ENCODE data around the gene NXPH4.

NXPH4 gene

GRCh38 chr12:57247041-57247440 lies 30.4 kb downstream of the NXPH4 start:
- no peak for DNase-seq

- DNase-seq = no peak
These were observed 32.5 kb downstream of the NXPH4 start for GRCh38 chr12:57248934-57249742.

GRCh38 chr12:57250541-57250940 lies 33.9 kb downstream of the NXPH4 start:
- no peak for DNase-seq

- DNase-seq = no peak
These were observed 34.4 kb downstream of the NXPH4 start, which contains the start of gene STAC3 for GRCh38 chr12:57250956-57251355. STAC3 (minus strand) TSS chr12:57251187; CDS start chr12:57249636, 1,551 bp downstream.

- no peak for DNase-seq
These were observed 38.1 kb downstream of the NXPH4 start for GRCh38 chr12:57254506-57255280.

GRCh38 chr12:57255916-57256315 lies 39.3 kb downstream of the NXPH4 start:
- no peak for DNase-seq

GRCh38 chr12:57258977-57259970 lies 42.7 kb downstream of the NXPH4 start:
- DNase-seq = no peak

- DNase-seq = no peak
These were observed 43.8 kb downstream of the NXPH4 start for GRCh38 chr12:57260366-57260765.

GRCh38 chr12:57261428-57261865 lies 44.9 kb downstream of the NXPH4 start:
- no peak for DNase-seq

GRCh38 chr12:57262126-57262822 lies 45.7 kb downstream of the NXPH4 start:
- no peak for DNase-seq

- no peak for DNase-seq
These were observed 46.5 kb downstream of the NXPH4 start for GRCh38 chr12:57263096-57263495.

- DNase-seq = no peak
These were observed 50.1 kb downstream of the NXPH4 start for GRCh38 chr12:57266681-57267080.

- DNase-seq = no peak
These were observed 51.7 kb downstream of the NXPH4 start for GRCh38 chr12:57268264-57268663.

GRCh38 chr12:57270966-57271470 lies 54.4 kb downstream of the NXPH4 start:
- DNase-seq = no peak

GRCh38 chr12:57272337-57273151 lies 56.0 kb downstream of the NXPH4 start:
- DNase-seq = no peak

- no peak for DNase-seq
These were observed 56.9 kb downstream of the NXPH4 start for GRCh38 chr12:57273516-57273915.
